Activated T-helper 17 cell treated with anti-CD3 and anti-CD28 coated beads, Interleukin-2, amount 50 U/mL, for 72 hours (primary cell): ENCODE measurements around the gene RGS7. TPM values are rescaled to one million over a fixed set of nuclear protein-coding genes. Genes with fewer than 3 reads are reported as not detected.
"Not testable (repeated sequence)": the region's sequence is repeated elsewhere in the genome, so short reads cannot be mapped to it uniquely, and the experiment has no call there.

Source experiments
- ATAC-seq: fragments of 150-1000 bp; cut with Tn5 transposase; replicated peaks from 2 replicates; pipeline ENCODE4 v1.10.0; 2021; ENCODE audit warnings: mild to moderate bottlenecking, moderate library complexity
- H3K27ac Mint-ChIP-seq: one replicate; pipeline ENCODE4 v1.8.0; 2022; ENCODE audit warnings: mixed read lengths
- H3K27me3 Mint-ChIP-seq: one replicate; pipeline ENCODE4 v1.8.0; 2022; ENCODE audit warnings: mixed read lengths
- H3K36me3 Mint-ChIP-seq: one replicate; pipeline ENCODE4 v1.8.0; 2022; ENCODE audit warnings: low read depth, mild to moderate bottlenecking, mixed read lengths
- H3K4me1 Mint-ChIP-seq: one replicate; pipeline ENCODE4 v1.8.0; 2022; ENCODE audit warnings: mixed read lengths
- H3K4me3 Mint-ChIP-seq: one replicate; pipeline ENCODE4 v1.8.0; 2022; ENCODE audit warnings: mild to moderate bottlenecking, mixed read lengths
- H3K9me3 Mint-ChIP-seq: one replicate; pipeline ENCODE4 v1.8.0; 2022; ENCODE audit warnings: mixed read lengths
- total RNA-seq, 2 donors: library from RNA; stranded (reverse); gene quantifications; one replicate each; pipeline ENCODE4 v1.2.3, GENCODE V29; 2022

RGS7 gene
- total RNA-seq, 2 donors from 2014 or later: not detected

GRCh38 chr1:240991230-240991629 lies 365.8 kb downstream of the RGS7 start:
- no peaks in the 10 kb centered on the region for H3K4me1 Mint-ChIP-seq
- H3K4me3 Mint-ChIP-seq: no peak overlapping the region
- H3K27ac Mint-ChIP-seq: no peak overlapping the region
- H3K9me3 Mint-ChIP-seq: no peaks in the 10 kb centered on the region
- no peaks in the 10 kb centered on the region for H3K36me3 Mint-ChIP-seq
- ATAC-seq: no peak
- no peaks in the 10 kb centered on the region for H3K27me3 Mint-ChIP-seq

GRCh38 chr1:240987928-240988327 lies 369.1 kb downstream of the RGS7 start:
- Mint-ChIP-seq H3K27me3 (no peaks in the 10 kb centered on the region), H3K27ac (no peak overlapping the region), H3K9me3 (no peaks in the 10 kb centered on the region), H3K4me1 (no peaks in the 10 kb centered on the region), H3K4me3 (no peak overlapping the region), H3K36me3 (no peaks in the 10 kb centered on the region)
- no peak for ATAC-seq

- no peaks in the 10 kb centered on the region for H3K9me3 Mint-ChIP-seq
- no peak overlapping the region for H3K4me3 Mint-ChIP-seq
- no peaks in the 10 kb centered on the region for H3K4me1 Mint-ChIP-seq
- H3K27me3 Mint-ChIP-seq: no peaks in the 10 kb centered on the region
- H3K36me3 Mint-ChIP-seq: no peaks in the 10 kb centered on the region
- no peak for ATAC-seq
- no peak overlapping the region for H3K27ac Mint-ChIP-seq
Observed at GRCh38 chr1:240985081-240985480, 371.9 kb downstream of the RGS7 start.

GRCh38 chr1:240980342-240980741 lies 376.7 kb downstream of the RGS7 start:
- Mint-ChIP-seq H3K4me3 (no peak overlapping the region), H3K36me3 (no peaks in the 10 kb centered on the region)

GRCh38 chr1:240976685-240977084 lies 380.3 kb downstream of the RGS7 start:
- H3K27ac Mint-ChIP-seq: no peak overlapping the region
- H3K4me3 Mint-ChIP-seq: no peak overlapping the region
- no peaks in the 10 kb centered on the region for H3K4me1 Mint-ChIP-seq
- no peak for ATAC-seq
- no peaks in the 10 kb centered on the region for H3K36me3 Mint-ChIP-seq
- H3K9me3 Mint-ChIP-seq: peaks cover 5% of the 10 kb centered on the region
- H3K27me3 Mint-ChIP-seq: no peaks in the 10 kb centered on the region

More at GRCh38 chr1:240980342-240980741, 376.7 kb downstream of the RGS7 start:
- no peaks in the 10 kb centered on the region for H3K4me1 Mint-ChIP-seq
- no peak for ATAC-seq
- no peak overlapping the region for H3K27ac Mint-ChIP-seq
- H3K9me3 Mint-ChIP-seq: peaks cover 5% of the 10 kb centered on the region
- no peaks in the 10 kb centered on the region for H3K27me3 Mint-ChIP-seq

- no peaks in the 10 kb centered on the region for H3K4me1 Mint-ChIP-seq
- H3K27me3 Mint-ChIP-seq: peaks cover 3% of the 10 kb centered on the region
- H3K27ac Mint-ChIP-seq: no peak overlapping the region
- peaks cover 5% of the 10 kb centered on the region for H3K9me3 Mint-ChIP-seq
- no peak overlapping the region for H3K4me3 Mint-ChIP-seq
- H3K36me3 Mint-ChIP-seq: no peaks in the 10 kb centered on the region
- ATAC-seq: no peak
Observed at GRCh38 chr1:240973875-240974274, 383.1 kb downstream of the RGS7 start.

- H3K4me1 Mint-ChIP-seq, ATAC-seq, H3K4me3 Mint-ChIP-seq, H3K9me3 Mint-ChIP-seq, H3K27me3 Mint-ChIP-seq, H3K36me3 Mint-ChIP-seq, H3K27ac Mint-ChIP-seq: not testable (repeated sequence)
Observed at GRCh38 chr1:240972059-240972458, 384.9 kb downstream of the RGS7 start.

- Mint-ChIP-seq H3K4me1 (no peaks in the 10 kb centered on the region), H3K4me3 (no peak overlapping the region), H3K27ac (no peak overlapping the region), H3K27me3 (peaks cover 6% of the 10 kb centered on the region), H3K9me3 (no peaks in the 10 kb centered on the region), H3K36me3 (no peaks in the 10 kb centered on the region)
- ATAC-seq: no peak
Observed at GRCh38 chr1:240970253-240970652, 386.8 kb downstream of the RGS7 start.

GRCh38 chr1:240968864-240969263 lies 388.1 kb downstream of the RGS7 start:
- Mint-ChIP-seq H3K27me3 (peaks cover 6% of the 10 kb centered on the region), H3K4me3 (no peak overlapping the region), H3K27ac (no peak overlapping the region), H3K4me1 (no peaks in the 10 kb centered on the region), H3K9me3 (no peaks in the 10 kb centered on the region), H3K36me3 (no peaks in the 10 kb centered on the region)
- no peak for ATAC-seq

- Mint-ChIP-seq H3K27ac (no peak overlapping the region), H3K27me3 (peaks cover 6% of the 10 kb centered on the region), H3K4me3 (no peak overlapping the region), H3K36me3 (no peaks in the 10 kb centered on the region), H3K4me1 (no peaks in the 10 kb centered on the region), H3K9me3 (no peaks in the 10 kb centered on the region)
- ATAC-seq: no peak
Observed at GRCh38 chr1:240967070-240967724, 389.8 kb downstream of the RGS7 start.

GRCh38 chr1:240965581-240966091 lies 391.4 kb downstream of the RGS7 start:
- Mint-ChIP-seq H3K27ac (no peak overlapping the region), H3K4me1 (no peaks in the 10 kb centered on the region), H3K36me3 (no peaks in the 10 kb centered on the region), H3K27me3 (peaks cover 6% of the 10 kb centered on the region), H3K9me3 (no peaks in the 10 kb centered on the region), H3K4me3 (no peak overlapping the region)
- no peak for ATAC-seq

GRCh38 chr1:240962086-240962485 lies 394.9 kb downstream of the RGS7 start:
- no peak overlapping the region for H3K27ac Mint-ChIP-seq
- H3K4me1 Mint-ChIP-seq: no peaks in the 10 kb centered on the region
- H3K36me3 Mint-ChIP-seq: no peaks in the 10 kb centered on the region
- no peak overlapping the region for H3K4me3 Mint-ChIP-seq
- H3K9me3 Mint-ChIP-seq: no peaks in the 10 kb centered on the region
- ATAC-seq: no peak
- peaks cover under 1% of the 10 kb centered on the region for H3K27me3 Mint-ChIP-seq

GRCh38 chr1:240956424-240956823 lies 400.6 kb downstream of the RGS7 start:
- Mint-ChIP-seq H3K36me3 (no peaks in the 10 kb centered on the region), H3K4me1 (no peaks in the 10 kb centered on the region), H3K9me3 (no peaks in the 10 kb centered on the region), H3K27me3 (no peaks in the 10 kb centered on the region), H3K27ac (no peak overlapping the region), H3K4me3 (no peak overlapping the region)
- ATAC-seq: no peak

- no peaks in the 10 kb centered on the region for H3K4me1 Mint-ChIP-seq
Observed at GRCh38 chr1:240956020-240956419, 401.0 kb downstream of the RGS7 start.

GRCh38 chr1:240947438-240948224 lies 409.4 kb downstream of the RGS7 start:
- H3K4me1 Mint-ChIP-seq: no peaks in the 10 kb centered on the region
- H3K4me3 Mint-ChIP-seq: no peak overlapping the region
- no peaks in the 10 kb centered on the region for H3K36me3 Mint-ChIP-seq
- ATAC-seq: no peak
- no peaks in the 10 kb centered on the region for H3K9me3 Mint-ChIP-seq
- no peak overlapping the region for H3K27ac Mint-ChIP-seq
- H3K27me3 Mint-ChIP-seq: peaks cover 3% of the 10 kb centered on the region

More at GRCh38 chr1:240956020-240956419, 401.0 kb downstream of the RGS7 start:
- no peaks in the 10 kb centered on the region for H3K36me3 Mint-ChIP-seq
- ATAC-seq: no peak
- no peak overlapping the region for H3K27ac Mint-ChIP-seq
- H3K9me3 Mint-ChIP-seq: no peaks in the 10 kb centered on the region
- no peak overlapping the region for H3K4me3 Mint-ChIP-seq
- H3K27me3 Mint-ChIP-seq: no peaks in the 10 kb centered on the region
